Endothelial cell of umbilical vein (primary cell): ENCODE measurements around the gene ZNRD2.
"Not testable (repeated sequence)": the region's sequence is repeated elsewhere in the genome, so short reads cannot be mapped to it uniquely, and the experiment has no call there.

Source experiments
- CTCF ChIP-seq, 2 donors: IDR thresholded peaks; 1 replicate in 1 of 2; 2 replicates in 1 of 2; pipeline ENCODE4 v1.5.1; 2011; ENCODE audit warnings: low read length in 2 of 2, mild to moderate bottlenecking in 2 of 2, moderate library complexity in 2 of 2, control low read depth in 1 of 2, inconsistent platforms in 1 of 2, low read depth in 1 of 2; ENCODE audit not compliant: insufficient read depth in 1 of 2; ENCODE audit errors: extremely low read depth in 1 of 2
- EZH2 ChIP-seq: IDR thresholded peaks from 2 replicates; pipeline ENCODE4 v1.6.1; 2012; ENCODE audit warnings: borderline replicate concordance, low read depth, mild to moderate bottlenecking, moderate library complexity, low read length, inconsistent platforms; ENCODE audit not compliant: severe bottlenecking

- TF ChIP-seq CTCF (IDR thresholded peaks at IDR 0.05; ENCODE audit: extremely low read depth in 1 of 2, insufficient read depth in 1 of 2, low read depth in 1 of 2, low read length in 2 of 2); EZH2: not testable (repeated sequence)
These were observed 47.3 kb upstream of the ZNRD2 start for GRCh38 chr11:65522718-65523630.
